KOPT-K1 (cell line): Measurements from ENCODE around the gene PYROXD2.

ENCODE experiments used
- H3K27ac ChIP-seq: fragments of 200-600 bp; sonication (generic); 2 replicates; pipeline ENCODE4 v1.5.1; 2016; ENCODE audit warnings: antibody characterized with exemption, mild to moderate bottlenecking, low read depth, low read length; ENCODE audit not compliant: poor library complexity, severe bottlenecking
- H3K36me3 ChIP-seq: fragments of 200-600 bp; sonication (generic); 2 replicates; pipeline ENCODE4 v1.5.1; 2017; ENCODE audit warnings: antibody characterized with exemption, mild to moderate bottlenecking, low read length, moderate library complexity; ENCODE audit not compliant: insufficient read depth
- H3K9me3 ChIP-seq: fragments of 200-600 bp; sonication (generic); 2 replicates; pipeline ENCODE4 v1.5.1; 2017; ENCODE audit warnings: antibody characterized with exemption, low read length, mild to moderate bottlenecking; ENCODE audit not compliant: insufficient read depth, poor library complexity, severe bottlenecking

The PYROXD2 gene

GRCh38 chr10:98410135-98410743, 4.7 kb downstream of the PYROXD2 start:
- Histone ChIP-seq H3K27ac (no peak overlapping the region), H3K9me3 (no peaks in the 10 kb centered on the region), H3K36me3 (no peaks in the 10 kb centered on the region)

DNA sequence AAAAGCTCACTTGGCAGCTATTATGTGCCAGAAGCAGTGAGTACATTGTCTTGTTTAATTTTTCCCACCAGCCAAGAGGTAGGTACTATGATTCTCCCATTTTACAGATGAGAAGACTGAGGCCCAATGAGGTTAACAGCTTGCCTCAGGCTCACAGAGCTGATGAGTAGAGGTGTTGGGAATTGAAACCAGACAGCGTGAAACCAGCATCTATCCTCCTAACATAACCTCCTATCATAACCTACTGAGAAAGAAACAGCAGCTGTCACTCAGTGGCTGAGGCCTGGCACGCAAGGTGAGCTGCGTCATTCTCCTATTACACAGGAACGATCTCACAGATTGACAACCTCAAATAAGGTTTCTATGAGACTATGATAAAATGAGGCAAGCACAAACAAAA, 6.2 kb downstream of the PYROXD2 start:
- no peaks in the 10 kb centered on the region for H3K9me3 ChIP-seq
- no peaks in the 10 kb centered on the region for H3K36me3 ChIP-seq
- no peak overlapping the region for H3K27ac ChIP-seq

GRCh38 chr10:98407744-98408241, 7.2 kb downstream of the PYROXD2 start:
- Histone ChIP-seq H3K36me3 (no peaks in the 10 kb centered on the region), H3K27ac (no peak overlapping the region), H3K9me3 (no peaks in the 10 kb centered on the region)

- H3K9me3 ChIP-seq: no peaks in the 10 kb centered on the region
- H3K36me3 ChIP-seq: no peaks in the 10 kb centered on the region
- no peak overlapping the region for H3K27ac ChIP-seq
Measured at GRCh38 chr10:98407017-98407743, 7.8 kb downstream of the PYROXD2 start.

- H3K9me3 ChIP-seq: no peaks in the 10 kb centered on the region
- H3K27ac ChIP-seq: no peak overlapping the region
- no peaks in the 10 kb centered on the region for H3K36me3 ChIP-seq
Measured at GRCh38 chr10:98405422-98405821, 9.6 kb downstream of the PYROXD2 start.

DNA sequence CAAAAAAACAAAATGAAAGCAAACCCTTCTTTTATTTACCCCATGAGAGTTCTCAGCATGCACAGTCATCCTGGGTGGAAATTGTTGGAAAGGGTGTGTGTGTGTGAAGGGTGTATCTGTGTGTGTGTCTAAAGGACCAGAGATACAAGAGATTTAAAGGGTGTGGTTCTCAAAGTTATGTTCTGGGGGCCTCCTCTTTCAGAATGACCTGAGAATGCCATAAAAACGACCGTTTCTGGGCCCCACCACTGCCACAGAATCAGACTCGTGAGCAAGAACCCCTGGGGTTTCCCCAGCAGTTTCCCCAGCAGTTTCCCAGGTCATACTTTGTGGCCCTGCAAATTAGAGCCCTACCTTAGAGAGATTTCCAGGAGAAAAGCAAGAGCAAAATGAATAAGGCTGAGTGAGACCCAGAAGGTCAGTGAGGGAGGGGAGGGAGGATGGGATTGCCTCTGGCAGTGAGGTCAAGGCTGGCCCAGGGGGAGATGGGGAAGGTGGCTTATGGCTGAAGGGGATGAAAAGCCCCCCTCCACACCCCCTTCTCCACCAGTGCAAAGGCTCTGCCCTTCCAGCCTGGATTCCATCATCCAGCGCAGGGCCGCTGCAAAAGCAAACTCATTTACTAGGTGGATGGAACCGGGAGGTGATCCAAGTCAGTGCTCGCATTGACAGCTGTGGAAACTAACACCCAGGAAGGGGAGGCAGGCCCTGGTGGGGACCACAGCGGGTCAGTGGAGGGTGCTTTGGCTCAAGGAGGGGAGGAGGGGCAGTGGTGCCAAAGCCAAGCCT, 10.2 kb downstream of the PYROXD2 start:
- H3K9me3 ChIP-seq: no peaks in the 10 kb centered on the region
- H3K36me3 ChIP-seq: no peaks in the 10 kb centered on the region
- H3K27ac ChIP-seq: no peak overlapping the region

- no peak overlapping the region for H3K27ac ChIP-seq
Measured at GRCh38 chr10:98403812-98404504, 11.0 kb downstream of the PYROXD2 start.

GRCh38 chr10:98402931-98403718, 11.9 kb downstream of the PYROXD2 start:
- Histone ChIP-seq H3K36me3 (no peaks in the 10 kb centered on the region), H3K27ac (no peak overlapping the region), H3K9me3 (no peaks in the 10 kb centered on the region)

More at GRCh38 chr10:98403812-98404504, 11.0 kb downstream of the PYROXD2 start:
- Histone ChIP-seq H3K36me3 (no peaks in the 10 kb centered on the region), H3K9me3 (no peaks in the 10 kb centered on the region)

DNA sequence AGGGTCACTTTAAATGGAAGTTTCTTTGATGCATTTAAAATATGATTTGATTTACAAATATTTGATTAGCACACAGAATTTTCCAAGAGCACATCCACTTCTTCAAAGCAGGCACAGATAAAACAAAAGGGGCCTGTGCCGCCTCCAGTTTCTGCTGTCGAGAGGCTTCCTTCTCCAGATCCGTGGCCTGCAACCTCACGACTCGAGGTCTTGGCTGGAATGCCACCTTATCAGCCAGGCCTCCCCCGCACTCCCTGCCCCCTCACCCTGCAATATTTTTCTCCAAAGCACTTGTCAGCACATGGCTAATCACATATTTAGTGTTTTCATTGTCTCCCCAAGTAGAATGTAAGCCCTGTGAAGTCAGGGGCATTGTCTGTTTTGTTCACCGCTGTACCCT, 12.5 kb downstream of the PYROXD2 start:
- no peaks in the 10 kb centered on the region for H3K36me3 ChIP-seq
- H3K27ac ChIP-seq: no peak overlapping the region
- no peaks in the 10 kb centered on the region for H3K9me3 ChIP-seq

- Histone ChIP-seq H3K9me3 (no peaks in the 10 kb centered on the region), H3K36me3 (no peaks in the 10 kb centered on the region), H3K27ac (no peak overlapping the region)
Measured at GRCh38 chr10:98400482-98400881, 14.5 kb downstream of the PYROXD2 start.

GRCh38 chr10:98399784-98400183, 15.2 kb downstream of the PYROXD2 start:
- Histone ChIP-seq H3K27ac (no peak overlapping the region), H3K9me3 (no peaks in the 10 kb centered on the region), H3K36me3 (no peaks in the 10 kb centered on the region)

DNA sequence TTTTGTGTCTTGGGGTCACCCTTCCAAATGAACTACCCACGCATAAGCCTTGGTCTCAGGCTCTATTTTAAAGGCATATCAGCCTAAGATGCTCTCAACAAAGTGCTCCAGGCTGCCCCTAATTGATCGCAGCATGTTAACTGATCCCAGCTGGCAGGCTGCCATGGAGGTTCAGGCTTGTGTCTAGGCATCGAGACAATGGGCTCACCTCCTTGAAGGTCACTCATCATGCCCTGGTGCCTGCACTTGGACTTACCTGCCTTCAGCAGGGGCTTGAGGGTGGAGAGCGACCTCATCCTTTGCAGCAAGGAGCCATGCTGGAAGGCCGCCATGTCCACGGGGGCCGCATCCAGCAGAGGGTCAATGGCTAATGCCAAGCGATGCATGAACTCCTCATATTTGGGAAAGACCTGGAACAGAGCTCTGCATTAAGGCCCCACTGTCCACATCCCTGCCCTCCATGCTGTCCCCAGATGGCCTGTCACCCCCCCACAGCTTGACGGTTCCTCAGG, 17.8 kb downstream of the PYROXD2 start:
- Histone ChIP-seq H3K36me3 (no peaks in the 10 kb centered on the region), H3K27ac (no peak overlapping the region), H3K9me3 (no peaks in the 10 kb centered on the region)

DNA sequence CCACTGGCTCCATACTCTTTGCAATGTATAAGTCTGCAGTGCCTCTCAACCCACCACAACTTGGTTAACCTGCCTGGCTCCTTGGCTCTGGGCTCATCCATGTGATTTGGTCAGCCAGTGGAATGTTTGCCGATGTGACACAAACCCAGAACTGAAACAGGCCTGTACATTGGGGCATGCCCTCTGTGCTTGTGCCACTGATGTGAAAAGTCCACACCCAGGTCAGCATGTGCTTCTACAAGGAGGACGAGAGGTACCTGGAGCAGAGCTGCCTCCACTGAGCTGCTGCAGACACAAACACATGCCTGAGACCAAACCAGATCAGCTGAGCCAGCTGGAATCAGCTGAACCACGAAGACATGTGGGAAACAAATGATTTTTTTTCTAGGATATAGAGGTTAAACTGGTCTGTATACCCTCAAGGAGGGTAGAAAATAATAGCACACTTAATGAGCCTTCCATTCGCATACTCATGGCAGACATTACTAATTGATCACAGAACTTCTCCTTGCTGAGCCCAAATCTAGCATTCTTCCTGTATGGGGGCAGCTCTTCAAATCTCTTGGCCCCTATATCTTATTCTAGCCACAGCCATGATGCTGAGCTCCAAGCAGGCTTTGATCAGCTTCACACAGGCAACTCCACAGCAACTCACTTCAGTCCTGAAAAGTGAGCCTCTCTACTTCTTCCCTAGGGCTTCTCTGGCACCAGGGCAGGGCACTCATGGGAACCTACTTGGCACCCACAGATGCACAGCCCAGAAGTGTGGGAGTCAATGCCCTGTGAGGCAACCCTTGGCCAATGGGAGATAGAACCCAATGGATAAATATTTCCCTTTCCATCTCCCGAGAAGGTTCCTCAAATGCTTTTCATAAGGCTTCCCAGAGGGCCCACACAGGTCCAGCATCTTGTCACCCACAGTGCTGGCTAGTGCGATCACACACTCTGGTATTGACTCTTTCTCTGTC, 18.6 kb downstream of the PYROXD2 start:
- Histone ChIP-seq H3K9me3 (no peaks in the 10 kb centered on the region), H3K27ac (no peak overlapping the region), H3K36me3 (no peaks in the 10 kb centered on the region)
